HG03521 (cell line): ENCODE results near the gene ALDOA.
A peak's percentile ranks its signal among the peaks of the same experiment; 100 is the strongest.
"Not testable (repeated sequence)": the region's sequence is repeated elsewhere in the genome, so short reads cannot be mapped to it uniquely, and the experiment has no call there.

Source experiments
- ATAC-seq: cut with Tn5 transposase; IDR thresholded peaks from one replicate; pipeline ENCODE4 v1.9.1; 2021; ENCODE audit warnings: mild to moderate bottlenecking, moderate library complexity; ENCODE audit not compliant: unreplicated experiment

Gene ALDOA

GRCh38 chr16:30040690-30041089, 24.9 kb upstream of the ALDOA start:
- not testable (repeated sequence) for ATAC-seq

- ATAC-seq, result no peak
Measured at GRCh38 chr16:30041841-30042240, 23.7 kb upstream of the ALDOA start.

- no peak for ATAC-seq
Measured at GRCh38 chr16:30046178-30046577, 19.4 kb upstream of the ALDOA start.

GRCh38 chr16:30046588-30046987, 19.0 kb upstream of the ALDOA start:
- ATAC-seq, result no peak

- no peak for ATAC-seq
Measured at GRCh38 chr16:30049871-30050270, 15.7 kb upstream of the ALDOA start.

GRCh38 chr16:30051518-30051917, 14.0 kb upstream of the ALDOA start:
- ATAC-seq, result no peak

- peak; percentile 64 for ATAC-seq
Measured at GRCh38 chr16:30052671-30053372, 12.7 kb upstream of the ALDOA start.

GRCh38 chr16:30053376-30054015, 12.1 kb upstream of the ALDOA start:
- peak; percentile 11 for ATAC-seq

- ATAC-seq, result no peak
Measured at GRCh38 chr16:30054451-30054850, 11.1 kb upstream of the ALDOA start.

- ATAC-seq, result no peak
Measured at GRCh38 chr16:30054959-30055553, 10.5 kb upstream of the ALDOA start.

- ATAC-seq, result no peak
Measured at GRCh38 chr16:30060346-30060745, 5.2 kb upstream of the ALDOA start.

GRCh38 chr16:30060836-30061554, 4.6 kb upstream of the ALDOA start:
- no peak for ATAC-seq

GRCh38 chr16:30063278-30063892, 2.2 kb upstream of the ALDOA start:
- no peak for ATAC-seq

GRCh38 chr16:30063893-30064728, 1.4 kb upstream of the ALDOA start:
- no peak for ATAC-seq

GRCh38 chr16:30064729-30065101, 845 bp upstream of the ALDOA start:
- peak; percentile 4 for ATAC-seq

GRCh38 chr16:30065943-30066760, 592 bp downstream of the ALDOA start:
- no peak for ATAC-seq

- no peak for ATAC-seq
Measured at GRCh38 chr16:30066761-30067583, 1.4 kb downstream of the ALDOA start.

- no peak for ATAC-seq
Measured at GRCh38 chr16:30067584-30067916, 2.0 kb downstream of the ALDOA start.

GRCh38 chr16:30068333-30068732, 2.8 kb downstream of the ALDOA start:
- ATAC-seq, result no peak
